Stimulated activated CD4-positive, alpha-beta T cell treated with anti-CD3 and anti-CD28 coated beads, TNF-alpha, amount 100 ng/mL, for 48 hours (primary cell): ENCODE data around the gene PAK5.

Experiments
- DNase-seq, 3 donors: peaks; one replicate each; pipeline ENCODE4 v3.0.0-alpha.2; 2020; ENCODE audit warnings: low read depth in 3 of 3

PAK5 gene

GRCh38 chr20:9789131-9789530 is 49.7 kb downstream of the PAK5 start:
- DNase-seq: no peak

DNA sequence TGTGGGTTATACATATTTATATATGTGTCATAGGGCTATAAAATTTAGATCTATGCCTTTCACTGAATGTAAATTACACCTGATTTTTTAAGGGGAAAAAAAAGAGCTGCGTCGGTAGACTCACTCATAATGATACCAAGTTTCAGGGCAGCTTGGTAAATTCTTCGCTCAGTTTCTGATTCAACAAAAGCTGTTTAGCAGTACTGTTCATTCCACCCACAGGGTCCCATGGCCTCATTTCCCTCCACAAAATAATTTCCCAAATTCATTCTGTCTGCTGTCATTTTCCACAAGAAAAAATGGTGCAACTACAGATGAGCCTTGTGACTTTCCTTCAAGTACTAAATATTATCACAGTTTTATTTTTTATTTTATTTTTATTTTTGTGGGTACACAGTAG is 63.7 kb downstream of the PAK5 start:
- DNase-seq: no peak

GRCh38 chr20:9769954-9770353 is 68.9 kb downstream of the PAK5 start:
- no peak for DNase-seq

GRCh38 chr20:9761476-9761875 is 77.4 kb downstream of the PAK5 start:
- DNase-seq: no peak

GRCh38 chr20:9759392-9759791 is 79.5 kb downstream of the PAK5 start:
- no peak for DNase-seq

GRCh38 chr20:9758752-9759151 is 80.1 kb downstream of the PAK5 start:
- DNase-seq: no peak

DNA sequence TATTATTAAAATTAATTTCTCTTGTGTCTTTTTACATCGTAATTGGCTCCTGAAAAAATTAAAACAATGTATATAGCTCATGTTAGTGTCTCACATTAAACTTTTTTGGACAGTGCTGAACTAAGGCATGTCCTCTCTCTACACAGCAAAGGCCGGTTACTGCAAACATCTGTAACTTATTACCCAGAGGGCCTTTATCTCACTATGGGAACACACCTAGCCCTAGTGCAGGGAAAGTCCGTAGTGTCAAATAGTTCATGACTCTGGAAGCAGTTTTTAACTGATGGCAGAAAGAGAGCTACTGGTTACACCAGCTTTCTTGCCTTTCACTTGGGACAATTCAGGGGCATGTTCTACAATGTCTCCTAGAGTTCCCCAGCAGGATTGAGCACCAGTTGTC is 82.2 kb downstream of the PAK5 start:
- no peak for DNase-seq

GRCh38 chr20:9755301-9755700 is 83.6 kb downstream of the PAK5 start:
- no peak for DNase-seq

DNA sequence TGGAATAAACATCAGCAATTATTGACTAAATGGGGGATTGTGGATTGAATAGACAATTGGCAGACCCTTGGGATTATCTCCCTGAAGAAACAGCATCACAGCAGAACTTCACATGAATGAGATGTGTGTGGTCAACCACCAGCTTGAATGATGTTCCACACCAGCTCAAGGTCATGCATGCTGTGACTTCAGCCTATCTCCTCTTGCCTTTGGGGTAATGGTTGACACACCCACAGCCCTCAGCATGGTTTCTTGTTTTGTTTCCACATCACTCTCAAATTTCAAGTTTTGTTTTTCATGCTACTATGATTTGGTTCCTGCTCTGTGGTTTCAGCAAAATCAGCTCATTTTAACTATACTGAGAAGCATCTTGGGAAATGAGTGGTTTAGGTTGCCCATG is 94.3 kb downstream of the PAK5 start:
- no peak for DNase-seq

GRCh38 chr20:9743871-9744270 is 95.0 kb downstream of the PAK5 start:
- DNase-seq: no peak

DNA sequence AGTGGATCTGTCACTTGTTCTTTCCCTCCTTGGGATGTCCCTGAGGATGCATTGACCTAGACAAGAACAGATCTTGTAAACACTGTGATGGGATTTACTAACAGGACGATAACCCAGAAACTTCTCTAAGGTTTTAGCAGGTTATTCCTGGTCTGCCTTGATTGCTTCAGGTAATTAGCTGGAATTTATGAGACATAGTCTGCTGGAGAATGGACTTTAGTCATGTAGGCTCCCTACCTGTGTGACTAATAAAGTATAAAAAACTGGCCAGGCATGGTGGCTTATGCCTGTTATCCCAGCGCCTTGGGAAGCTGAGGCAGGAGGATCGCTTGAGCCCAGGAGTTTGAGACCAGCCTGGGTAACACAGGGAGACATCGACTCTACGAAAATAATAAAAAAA is 96.1 kb downstream of the PAK5 start:
- no peak for DNase-seq

DNA sequence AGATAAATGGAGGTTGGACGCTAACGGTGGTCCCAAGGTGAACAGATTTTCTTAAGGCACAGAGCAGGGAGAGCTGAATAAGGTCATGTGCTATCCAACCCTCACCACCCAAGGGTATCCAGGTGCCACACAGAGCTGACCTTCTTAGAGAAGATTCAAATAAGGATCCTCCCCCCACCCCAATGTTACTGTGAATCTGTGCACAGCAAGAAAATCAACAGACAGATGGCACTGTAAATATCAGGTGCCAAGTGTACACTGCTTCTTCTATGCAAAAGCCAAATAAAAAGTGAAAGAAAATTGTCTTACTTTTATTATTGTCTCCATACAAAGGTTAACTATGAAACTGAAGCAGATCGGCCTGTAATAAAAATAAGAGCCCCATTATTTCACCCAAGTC is 96.9 kb downstream of the PAK5 start:
- DNase-seq: no peak

- DNase-seq: no peak
Measured at GRCh38 chr20:9740486-9740885, 98.4 kb downstream of the PAK5 start.

- no peak for DNase-seq
Measured at GRCh38 chr20:9739991-9740390, 98.9 kb downstream of the PAK5 start.

DNA sequence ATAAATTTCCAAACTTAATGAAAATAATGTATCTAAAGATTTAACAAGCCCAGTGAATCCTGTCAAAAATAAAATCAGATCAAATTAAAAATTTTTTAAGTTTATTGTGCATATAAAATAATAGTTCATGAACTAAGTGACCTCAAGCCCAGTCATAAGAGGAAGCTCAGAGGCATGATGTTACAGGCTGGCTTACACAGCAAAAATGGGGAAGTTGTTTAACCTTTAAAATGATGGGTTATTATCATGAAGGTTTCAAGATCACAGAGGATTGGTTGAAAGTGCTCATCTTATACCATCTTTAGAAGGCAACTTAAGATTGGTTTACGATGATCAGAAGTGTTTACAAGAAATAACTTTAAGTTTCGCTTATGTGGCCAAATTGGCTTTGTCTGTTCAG is 102.5 kb downstream of the PAK5 start:
- DNase-seq: no peak

GRCh38 chr20:9723501-9724202 is 115.2 kb downstream of the PAK5 start:
- no peak for DNase-seq

DNA sequence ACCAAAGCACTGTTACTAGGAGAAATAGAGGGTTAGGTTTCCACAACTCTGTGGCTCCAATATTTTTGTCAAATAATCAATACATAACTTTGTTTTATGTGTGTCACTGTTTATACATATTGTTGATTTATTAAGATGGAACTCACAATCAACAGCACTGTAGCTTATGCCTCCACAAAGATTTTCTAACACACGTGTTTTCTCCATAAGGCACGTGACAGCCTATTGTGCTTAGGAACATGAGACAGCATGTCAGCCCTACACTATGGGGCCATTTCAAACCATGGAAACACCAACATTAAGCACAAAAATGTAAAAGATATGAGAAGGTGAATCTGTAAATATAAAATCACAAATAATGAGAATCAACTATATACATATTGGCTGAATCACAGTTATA is 127.0 kb downstream of the PAK5 start:
- DNase-seq: no peak

- no peak for DNase-seq
Measured at GRCh38 chr20:9710685-9711084, 128.2 kb downstream of the PAK5 start.

DNA sequence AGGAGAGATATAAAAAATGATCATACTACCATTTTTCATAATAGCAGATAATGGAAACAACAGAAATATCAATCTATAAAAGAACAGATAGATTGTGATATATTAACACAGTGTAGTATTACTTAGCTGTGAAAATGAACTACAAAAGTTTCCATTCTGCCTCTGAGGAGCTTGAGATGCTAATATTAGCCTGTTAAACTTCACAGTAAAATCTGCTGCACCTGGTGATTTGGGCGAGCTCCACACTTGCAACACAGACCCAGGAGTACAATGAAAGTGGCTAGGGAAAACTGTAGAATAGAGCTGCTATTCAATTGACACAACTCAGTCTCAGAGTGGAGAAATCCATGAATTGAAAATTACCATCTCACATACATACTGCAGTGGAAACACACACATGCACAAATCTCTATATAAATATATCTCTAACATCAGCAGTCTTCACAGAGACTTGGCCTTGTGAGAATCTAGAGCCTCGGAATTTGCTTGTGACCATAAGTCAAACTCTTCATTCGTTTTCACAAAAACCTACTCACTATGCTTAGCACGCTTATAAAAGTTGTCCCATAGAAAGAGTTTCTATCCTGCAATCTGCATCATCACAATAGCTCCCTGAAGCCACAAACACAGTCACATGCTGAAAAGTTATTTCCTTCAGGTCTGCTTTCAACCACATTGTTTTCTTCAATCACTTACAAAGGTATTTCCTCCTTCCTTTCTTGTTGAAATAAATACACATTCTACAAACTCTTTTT is 133.0 kb downstream of the PAK5 start:
- DNase-seq: no peak

- DNase-seq: no peak
Measured at GRCh38 chr20:9699181-9699580, 139.7 kb downstream of the PAK5 start.

GRCh38 chr20:9689041-9689440 is 149.8 kb downstream of the PAK5 start:
- no peak for DNase-seq

- DNase-seq: no peak
Measured at GRCh38 chr20:9686866-9687265, 152.0 kb downstream of the PAK5 start.

DNA sequence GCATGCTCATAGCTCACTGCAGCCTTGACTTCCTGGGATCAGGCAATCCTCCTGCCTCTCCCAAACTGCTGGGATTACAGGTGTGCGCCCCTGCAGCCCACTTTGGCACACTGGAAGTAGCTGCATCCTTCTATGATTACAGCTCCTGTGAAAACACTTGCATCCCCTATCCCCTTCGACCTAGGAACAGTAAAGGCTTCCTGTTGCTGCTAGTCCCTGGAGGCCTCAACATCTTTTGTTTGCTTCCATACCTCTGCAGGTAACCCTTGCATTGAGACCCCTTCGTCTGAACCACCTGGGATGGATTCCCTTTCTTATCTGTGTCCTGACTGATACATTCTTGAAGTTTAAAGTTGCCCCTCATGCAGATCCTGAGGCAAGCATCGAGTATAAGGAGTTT is 152.4 kb downstream of the PAK5 start:
- no peak for DNase-seq

- DNase-seq: no peak
Measured at GRCh38 chr20:9686001-9686400, 152.9 kb downstream of the PAK5 start.
